CD8-positive, alpha-beta memory T cell (primary cell): ENCODE data around the gene CIITA. TPM values are rescaled to one million over a fixed set of nuclear protein-coding genes. Genes with fewer than 3 reads are reported as not detected.
A peak's percentile ranks its signal among the peaks of the same experiment; 100 is the strongest.

Source experiments
- CTCF ChIA-PET: fragments of 350-600 bp; sonication (Branson Sonifier 250); formaldehyde crosslinking; loops from one replicate; lab custom pipeline; 2021; ENCODE audit warnings: antibody characterized with exemption; lab: Charles Lee
- POLR2A ChIA-PET: fragments of 350-600 bp; sonication (Branson Sonifier 250); formaldehyde crosslinking; loops from one replicate; lab custom pipeline; 2021; ENCODE audit warnings: antibody characterized with exemption; lab: Charles Lee
- DNase-seq, 5 donors: peaks; one replicate each; pipeline versions ENCODE4 v3.0.0 to v3.0.0-alpha.2; 2020 to 2022; ENCODE audit warnings: mixed read lengths in 1 of 5
- H3K27ac ChIP-seq: one replicate; pipeline ENCODE4 v1.7.0; 2013; ENCODE audit warnings: low read depth, mild to moderate bottlenecking, low read length, moderate library complexity
- H3K27me3 ChIP-seq: 2 replicates; pipeline ENCODE4 v1.7.0; 2013; ENCODE audit warnings: low read length, mild to moderate bottlenecking; ENCODE audit not compliant: insufficient read depth, poor library complexity, severe bottlenecking
- H3K36me3 ChIP-seq: 2 replicates; pipeline ENCODE4 v1.7.0; 2013; ENCODE audit warnings: mild to moderate bottlenecking, low read length, moderate library complexity; ENCODE audit not compliant: insufficient read depth
- H3K4me1 ChIP-seq: 2 replicates; pipeline ENCODE4 v1.7.0; 2013; ENCODE audit warnings: mild to moderate bottlenecking, low read length, moderate library complexity; ENCODE audit not compliant: insufficient read depth
- H3K4me3 ChIP-seq: 2 replicates; pipeline ENCODE4 v1.7.0; 2013; ENCODE audit warnings: mild to moderate bottlenecking, low read length
- H3K9me3 ChIP-seq: 2 replicates; pipeline ENCODE4 v1.7.0; 2013; ENCODE audit warnings: mild to moderate bottlenecking, low read length
- H3K27ac Mint-ChIP-seq, 8 donors: one replicate each; pipeline ENCODE4 v1.8.0; 2020 to 2021; ENCODE audit warnings: mixed read lengths in 8 of 8, mild to moderate bottlenecking in 6 of 8, inconsistent platforms in 3 of 8, moderate library complexity in 3 of 8
- H3K27me3 Mint-ChIP-seq, 2 donors: one replicate each; pipeline ENCODE4 v1.8.0; 2020 to 2021; ENCODE audit warnings: mixed read lengths in 2 of 2, mild to moderate bottlenecking in 1 of 2, moderate library complexity in 1 of 2
- H3K36me3 Mint-ChIP-seq, 3 donors: one replicate each; pipeline ENCODE4 v1.8.0; 2020 to 2021; ENCODE audit warnings: mixed read lengths in 3 of 3, inconsistent platforms in 1 of 3, mild to moderate bottlenecking in 1 of 3
- H3K4me1 Mint-ChIP-seq, 3 donors: one replicate each; pipeline ENCODE4 v1.8.0; 2020 to 2021; ENCODE audit warnings: mixed read lengths in 3 of 3, inconsistent platforms in 1 of 3, mild to moderate bottlenecking in 1 of 3
- H3K4me3 Mint-ChIP-seq, 7 donors: one replicate each; pipeline ENCODE4 v1.8.0; 2020 to 2021; ENCODE audit warnings: mixed read lengths in 7 of 7, mild to moderate bottlenecking in 6 of 7, moderate library complexity in 4 of 7, inconsistent platforms in 2 of 7
- H3K9me3 Mint-ChIP-seq, 5 donors: one replicate each; pipeline ENCODE4 v1.8.0; 2020 to 2022; ENCODE audit warnings: mixed read lengths in 5 of 5, mild to moderate bottlenecking in 3 of 5, moderate library complexity in 2 of 5, inconsistent platforms in 1 of 5
- polyA plus RNA-seq: library from polyadenylated mRNA; unstranded; fragments of 300-500 nt; fragmentation: Illumina TruSeq; gene quantifications from one replicate; pipeline ENCODE4 v1.2.3, GENCODE V29; 2021
- total RNA-seq, 2 experiments: library from RNA; stranded (reverse); gene quantifications; one replicate each; pipeline ENCODE4 v1.2.3, GENCODE V29; 2021

Gene CIITA
- total and polyA plus RNA-seq, 3 experiments from 2014 or later: 2.8 to 11.9 (median 11.9) TPM

DNA sequence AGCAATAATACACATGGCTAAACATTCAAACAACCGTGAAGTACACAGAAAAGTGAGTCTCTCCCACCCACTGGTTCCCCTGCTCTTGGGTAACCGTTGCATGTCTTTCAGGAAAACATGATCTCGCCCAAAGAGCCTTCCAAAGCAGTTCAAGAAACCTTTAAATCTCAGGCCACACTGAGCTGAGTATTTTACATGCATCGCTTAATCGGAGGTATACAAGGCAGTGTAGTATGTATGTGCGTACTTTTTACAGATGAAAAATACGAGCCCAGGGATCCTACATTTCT is 66.0 kb downstream of the CIITA start:
- no peak overlapping the region for H3K4me3 ChIP-seq
- CTCF ChIA-PET: interaction anchor here (1.3 kb wide), 1 partner anchor 18 kb away, joined by 3 read pairs; no protein-coding TSS in a partner anchor
- Mint-ChIP-seq H3K36me3 (peaks cover 0 to 15% (median 6%) of the 10 kb centered on the region in 3 donors), H3K4me1 (peaks cover 65 to 89% (median 75%) of the 10 kb centered on the region in 3 donors), H3K9me3 (no peaks in the 10 kb centered on the region), H3K4me3 (peak overlapping the region; percentile 80 to 91 (median 87)), H3K27me3 (no peaks in the 10 kb centered on the region), H3K27ac (peak overlapping the region in 2 of 8 donors; percentile 73 to 79)
- H3K27me3 ChIP-seq: no peaks in the 10 kb centered on the region
- H3K36me3 ChIP-seq: no peaks in the 10 kb centered on the region
- POLR2A ChIA-PET: interaction anchor here (1.3 kb wide), 1 partner anchor 312 kb away, joined by 5 read pairs; no protein-coding TSS in a partner anchor
- DNase-seq: no peak
- H3K4me1 ChIP-seq: peaks cover 72% of the 10 kb centered on the region
- H3K27ac ChIP-seq: peak overlapping the region; percentile 25
- no peaks in the 10 kb centered on the region for H3K9me3 ChIP-seq

DNA sequence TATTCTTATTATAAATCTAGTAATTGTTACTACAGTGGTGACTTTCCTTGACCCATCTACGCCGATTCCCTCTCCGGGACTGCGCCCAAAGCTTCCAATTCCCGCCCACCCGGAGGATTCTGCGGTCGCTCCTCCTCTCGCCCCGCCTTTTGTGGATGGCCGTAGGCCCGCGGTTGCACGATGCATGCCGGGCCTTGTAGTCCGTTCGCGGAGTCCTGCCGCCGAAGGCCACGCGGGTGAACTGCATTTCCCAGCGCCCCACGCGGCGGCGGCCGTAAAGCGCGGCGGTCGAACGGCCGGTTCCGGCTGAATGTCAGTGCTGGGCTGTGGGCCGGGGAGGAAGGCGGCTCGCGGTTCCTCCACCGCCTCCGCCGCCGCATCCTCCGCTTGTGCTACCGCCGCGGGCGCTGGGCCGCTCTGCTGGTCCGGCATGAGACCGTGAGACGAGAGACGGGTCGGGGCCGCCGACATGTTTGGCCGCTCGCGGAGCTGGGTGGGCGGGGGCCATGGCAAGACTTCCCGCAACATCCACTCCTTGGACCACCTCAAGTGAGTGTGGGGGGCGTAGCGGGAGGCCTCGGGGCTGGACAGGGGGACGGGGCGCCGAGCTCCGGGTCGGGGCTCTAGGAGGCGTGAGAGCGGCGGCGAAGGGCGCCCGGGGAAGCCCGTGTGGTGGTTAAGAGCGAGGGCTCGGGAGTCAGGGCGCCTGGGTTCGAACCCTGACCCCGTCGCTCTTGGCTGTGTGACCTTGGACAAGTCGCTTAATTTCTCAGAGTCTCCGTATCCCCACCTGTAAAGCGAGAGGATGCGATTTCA is 67.5 kb downstream of the CIITA start, which contains the start of gene CLEC16A:
Gene CLEC16A, plus strand, starts transcription at position 316 of the 816 bp plus-strand sequence. Its CDS starts 154 bp downstream, at position 470.
- H3K9me3 Mint-ChIP-seq: no peaks in the 10 kb centered on the region
- CTCF ChIA-PET: interaction anchor here (0.9 to 2.0 kb wide), 3 partner anchors 10 to 310 kb away, joined by 4 to 13 read pairs (median 5); no protein-coding TSS in a partner anchor
- H3K27ac Mint-ChIP-seq: peak within 1 kb of the TSS; percentile 46 to 93 (median 80)
- no peaks in the 10 kb centered on the region for H3K36me3 ChIP-seq
- POLR2A ChIA-PET: interaction anchor here (1.0 to 1.2 kb wide), 2 partner anchors 311 to 798 kb away, joined by 3 to 6 read pairs; partner anchors contain the start of genes SOCS1 and TXNDC11
- DNase-seq: peak; percentile 90 to 96 (median 95)
- no peaks in the 10 kb centered on the region for H3K27me3 ChIP-seq
- H3K4me1 ChIP-seq: peaks cover 65% of the 10 kb centered on the region
- H3K36me3 Mint-ChIP-seq: peaks cover 0 to 13% (median 5%) of the 10 kb centered on the region in 3 donors
- no peaks in the 10 kb centered on the region for H3K9me3 ChIP-seq
- peak within 1 kb of the TSS; percentile 40 for H3K27ac ChIP-seq
- H3K4me1 Mint-ChIP-seq: peaks cover 59 to 86% (median 70%) of the 10 kb centered on the region in 3 donors
- H3K4me3 ChIP-seq: peak within 1 kb of the TSS; percentile 75
- no peaks in the 10 kb centered on the region for H3K27me3 Mint-ChIP-seq
- H3K4me3 Mint-ChIP-seq: peak within 1 kb of the TSS; percentile 82 to 94 (median 87)

DNA sequence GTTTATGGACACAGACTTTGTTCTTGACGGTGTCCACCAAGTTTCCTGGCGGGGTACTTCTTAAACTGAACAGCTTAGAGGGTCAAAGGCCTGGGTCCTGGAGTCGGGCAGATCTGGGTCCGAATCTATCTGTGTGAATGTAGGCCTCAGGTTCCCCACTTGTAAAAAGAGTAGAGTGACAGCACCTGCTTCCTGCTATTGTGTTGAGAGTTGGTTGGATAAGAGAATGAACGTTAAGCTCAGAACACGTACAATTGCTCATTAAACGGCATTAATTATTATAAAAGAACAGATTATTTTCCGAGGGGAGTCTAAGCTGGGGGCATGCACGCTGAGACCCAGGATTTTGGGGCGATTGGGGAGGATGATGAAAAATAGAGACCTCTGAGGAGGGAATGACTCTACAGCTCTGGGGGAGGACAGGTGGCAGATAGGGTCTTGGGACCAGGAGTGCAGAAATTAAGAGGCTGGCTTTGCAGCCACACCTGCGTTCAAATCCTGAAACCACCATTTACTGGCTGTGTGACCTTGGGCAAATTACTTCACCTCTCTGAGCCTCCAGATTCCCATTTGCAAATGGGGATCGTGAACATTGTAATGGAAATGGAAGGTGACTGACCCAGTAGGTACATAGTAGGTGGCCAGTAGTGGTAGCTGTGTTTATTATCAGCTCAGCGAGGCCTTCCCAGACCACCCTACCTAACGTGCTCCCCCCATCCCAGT is 68.2 kb downstream of the CIITA start:
- no peaks in the 10 kb centered on the region for H3K36me3 ChIP-seq
- ChIA-PET CTCF (interaction anchor here (0.9 to 2.0 kb wide), 3 partner anchors 9 to 310 kb away, joined by 4 to 13 read pairs (median 5); no protein-coding TSS in a partner anchor), POLR2A (interaction anchor here (1.0 to 1.2 kb wide), 2 partner anchors 311 to 797 kb away, joined by 3 to 6 read pairs; partner anchors contain the start of genes SOCS1 and TXNDC11)
- no peaks in the 10 kb centered on the region for H3K27me3 ChIP-seq
- peaks cover 56 to 86% (median 70%) of the 10 kb centered on the region in 3 donors for H3K4me1 Mint-ChIP-seq
- no peaks in the 10 kb centered on the region for H3K9me3 ChIP-seq
- no peak for DNase-seq
- H3K4me1 ChIP-seq: peaks cover 62% of the 10 kb centered on the region
- H3K9me3 Mint-ChIP-seq: no peaks in the 10 kb centered on the region
- H3K27ac Mint-ChIP-seq: peak overlapping the region; percentile 46 to 93 (median 77)
- peaks cover 0 to 10% (median 2%) of the 10 kb centered on the region in 3 donors for H3K36me3 Mint-ChIP-seq
- H3K4me3 ChIP-seq: peak overlapping the region; percentile 75
- peak overlapping the region; percentile 40 for H3K27ac ChIP-seq
- H3K27me3 Mint-ChIP-seq: no peaks in the 10 kb centered on the region
- H3K4me3 Mint-ChIP-seq: peak overlapping the region; percentile 81 to 94 (median 87)

DNA sequence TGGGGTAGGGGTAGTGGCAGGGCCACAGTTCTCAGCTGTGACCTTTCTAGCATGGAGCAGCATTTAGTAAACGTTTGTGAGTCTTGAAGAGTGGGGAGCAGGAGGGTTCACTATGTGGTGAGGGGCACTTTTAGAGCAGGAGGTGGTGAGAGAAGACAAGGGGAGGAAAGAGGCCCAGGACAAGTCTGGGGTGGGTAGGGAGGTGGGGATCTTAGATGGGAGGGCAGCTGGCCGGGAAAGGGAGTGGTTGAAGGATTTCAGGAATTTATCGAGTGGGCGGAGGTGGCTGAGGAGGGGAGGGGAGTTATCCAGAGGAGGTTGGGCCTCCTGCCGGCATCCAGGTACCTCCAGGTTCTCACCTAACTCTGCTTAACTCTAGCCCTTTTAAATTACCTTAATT is 69.3 kb downstream of the CIITA start:
- no peaks in the 10 kb centered on the region for H3K9me3 Mint-ChIP-seq
- Histone ChIP-seq H3K9me3 (no peaks in the 10 kb centered on the region), H3K4me3 (no peak overlapping the region), H3K4me1 (peaks cover 51% of the 10 kb centered on the region), H3K27me3 (no peaks in the 10 kb centered on the region), H3K27ac (no peak overlapping the region), H3K36me3 (no peaks in the 10 kb centered on the region)
- ChIA-PET POLR2A (no interaction called here), CTCF (interaction anchor here (1.2 kb wide), 1 partner anchor 17 kb away, joined by 3 read pairs; no protein-coding TSS in a partner anchor)
- DNase-seq: no peak
- peak overlapping the region; percentile 13 to 90 (median 81) for H3K4me3 Mint-ChIP-seq
- peak overlapping the region in 4 of 8 donors; percentile 23 to 63 (median 41) for H3K27ac Mint-ChIP-seq
- H3K4me1 Mint-ChIP-seq: peaks cover 45 to 81% (median 60%) of the 10 kb centered on the region in 3 donors
- H3K27me3 Mint-ChIP-seq: no peaks in the 10 kb centered on the region
- H3K36me3 Mint-ChIP-seq: peaks cover 0 to 7% (median 0%) of the 10 kb centered on the region in 3 donors

DNA sequence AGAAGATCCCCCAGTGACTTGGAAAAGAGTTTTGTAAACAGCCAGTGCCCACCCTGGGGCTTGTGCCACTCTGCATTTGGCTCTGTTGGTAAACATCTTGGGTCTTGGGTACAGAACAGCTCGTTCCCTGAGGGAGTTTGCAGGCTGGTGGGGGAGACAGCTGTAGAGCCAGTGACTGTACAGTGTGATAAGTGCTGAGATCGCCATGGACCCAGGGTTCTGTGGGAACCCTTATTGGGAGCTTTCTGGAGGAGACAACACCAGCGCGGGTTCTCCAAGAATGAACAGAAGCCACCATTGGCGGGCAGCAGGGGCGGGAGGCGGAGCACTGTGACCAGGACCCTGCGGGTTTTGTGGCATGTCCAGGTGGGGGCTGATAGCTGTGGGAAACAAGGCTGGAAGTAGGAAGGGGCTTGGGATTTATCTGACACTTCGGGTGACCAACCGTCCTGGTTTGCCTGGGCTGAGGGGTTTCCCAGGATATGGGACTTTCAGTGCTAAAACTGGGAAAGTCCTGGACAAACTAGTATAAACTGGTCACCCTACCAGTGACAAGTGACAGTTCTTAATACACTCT is 70.3 kb downstream of the CIITA start:
- no peaks in the 10 kb centered on the region for H3K36me3 ChIP-seq
- no peak overlapping the region for H3K4me3 ChIP-seq
- peaks cover 50% of the 10 kb centered on the region for H3K4me1 ChIP-seq
- Mint-ChIP-seq H3K9me3 (no peaks in the 10 kb centered on the region), H3K36me3 (peaks cover 0 to 4% (median 0%) of the 10 kb centered on the region in 3 donors), H3K27ac (peak overlapping the region in 2 of 8 donors; percentile 48 to 66), H3K4me1 (peaks cover 45 to 77% (median 56%) of the 10 kb centered on the region in 3 donors), H3K27me3 (no peaks in the 10 kb centered on the region), H3K4me3 (peak overlapping the region in 3 of 7 donors; percentile 2 to 29 (median 18))
- no peak overlapping the region for H3K27ac ChIP-seq
- CTCF ChIA-PET: interaction anchor here (1.2 to 4.0 kb wide), 2 partner anchors 16 to 17 kb away, joined by 3 to 18 read pairs; no protein-coding TSS in a partner anchor
- no peaks in the 10 kb centered on the region for H3K27me3 ChIP-seq
- POLR2A ChIA-PET: interaction anchor here (0.6 kb wide), 1 partner anchor 450 kb away, joined by 3 read pairs; no protein-coding TSS in a partner anchor
- no peak for DNase-seq
- H3K9me3 ChIP-seq: no peaks in the 10 kb centered on the region

DNA sequence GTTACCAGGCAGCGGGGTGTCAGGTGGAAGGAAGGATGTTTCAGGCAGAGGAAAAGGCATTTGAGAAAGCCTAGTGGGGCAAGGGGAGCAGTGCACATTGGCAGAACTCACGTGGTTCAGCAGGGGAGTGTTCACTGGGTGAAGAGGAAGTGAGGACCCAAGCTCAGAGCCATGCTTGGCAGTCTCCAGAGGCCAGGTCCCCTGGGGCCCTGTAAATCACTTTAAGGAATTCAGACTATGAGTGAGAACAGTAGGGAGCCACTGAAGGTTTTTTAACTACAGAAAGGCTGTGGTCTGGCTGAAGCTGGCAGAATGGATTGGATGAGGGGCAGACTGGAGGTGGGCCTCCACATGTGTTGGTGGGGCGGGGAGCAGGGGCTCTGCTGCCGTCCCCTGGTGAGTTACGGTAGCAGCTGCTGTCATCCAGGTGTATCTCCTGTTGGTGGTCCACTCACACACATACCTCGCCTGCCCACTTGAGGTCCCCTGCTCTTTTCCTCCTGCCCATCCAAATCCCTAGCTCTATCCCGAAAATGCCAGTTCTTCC is 72.5 kb downstream of the CIITA start:
- peaks cover 39 to 68% (median 56%) of the 10 kb centered on the region in 3 donors for H3K4me1 Mint-ChIP-seq
- Histone ChIP-seq H3K36me3 (no peaks in the 10 kb centered on the region), H3K4me3 (no peak overlapping the region), H3K9me3 (no peaks in the 10 kb centered on the region), H3K27ac (no peak overlapping the region), H3K4me1 (peaks cover 39% of the 10 kb centered on the region), H3K27me3 (no peaks in the 10 kb centered on the region)
- H3K36me3 Mint-ChIP-seq: peaks cover 0 to 2% (median 0%) of the 10 kb centered on the region in 3 donors
- ChIA-PET CTCF (interaction anchor here (1.2 to 4.0 kb wide), 3 partner anchors 9 to 15 kb away, joined by 3 to 18 read pairs (median 5); no protein-coding TSS in a partner anchor), POLR2A (no interaction called here)
- no peaks in the 10 kb centered on the region for H3K27me3 Mint-ChIP-seq
- peak in 1 of 5 donors; percentile 47 for DNase-seq
- peak overlapping the region in 2 of 7 donors; percentile 51 to 77 for H3K4me3 Mint-ChIP-seq
- peak overlapping the region in 5 of 8 donors; percentile 13 to 88 (median 39) for H3K27ac Mint-ChIP-seq
- H3K9me3 Mint-ChIP-seq: no peaks in the 10 kb centered on the region

DNA sequence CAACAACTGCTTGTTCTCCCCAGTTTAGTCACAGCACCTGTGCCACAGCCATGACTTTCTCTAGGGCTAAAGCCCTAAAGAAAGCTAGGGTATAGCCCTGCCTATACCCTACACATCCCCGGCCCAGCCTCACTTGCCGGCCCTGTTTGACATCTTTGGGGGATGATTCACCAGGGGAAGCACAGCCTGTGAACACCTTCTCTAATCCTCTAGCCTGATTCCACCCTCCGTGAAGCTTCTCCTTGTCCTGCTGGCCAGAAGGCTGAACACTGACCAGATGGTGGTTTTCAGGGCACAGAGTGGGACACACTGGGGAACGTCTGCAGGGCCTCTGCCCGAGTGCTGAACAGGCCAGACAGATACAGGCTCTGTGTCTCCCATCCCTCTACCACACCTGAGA is 73.4 kb downstream of the CIITA start:
- no peaks in the 10 kb centered on the region for H3K36me3 Mint-ChIP-seq
- POLR2A ChIA-PET: no interaction called here
- no peak for DNase-seq
- Histone ChIP-seq H3K36me3 (no peaks in the 10 kb centered on the region), H3K9me3 (no peaks in the 10 kb centered on the region), H3K27me3 (no peaks in the 10 kb centered on the region), H3K4me3 (no peak overlapping the region), H3K27ac (no peak overlapping the region), H3K4me1 (peaks cover 37% of the 10 kb centered on the region)
- peaks cover 37 to 66% (median 58%) of the 10 kb centered on the region in 3 donors for H3K4me1 Mint-ChIP-seq
- H3K9me3 Mint-ChIP-seq: no peaks in the 10 kb centered on the region
- CTCF ChIA-PET: interaction anchor here (1.2 to 4.0 kb wide), 3 partner anchors 10 to 305 kb away, joined by 3 to 18 read pairs (median 7); partner anchors contain the start of gene SOCS1
- no peaks in the 10 kb centered on the region for H3K27me3 Mint-ChIP-seq
- H3K4me3 Mint-ChIP-seq: no peak overlapping the region
- peak overlapping the region in 2 of 8 donors; percentile 4 to 11 for H3K27ac Mint-ChIP-seq
